SK-N-SH treated with all-trans-retinoic acid at 6 μM for 48 hours (cell line): ENCODE measurements around the gene ECI2.

Experiments
- ARNTL ChIP-seq: fragments of 450-650 bp; formaldehyde crosslinking; IDR thresholded peaks from 2 replicates; pipeline ENCODE4 v1.5.0; 2020; ENCODE audit warnings: low read depth, mild to moderate bottlenecking, moderate library complexity, borderline replicate concordance
- BACH2 ChIP-seq: fragments of 250-450 bp; sonication (Bioruptor Pico); IDR thresholded peaks from 2 replicates; pipeline ENCODE4 v1.9.0; 2021; ENCODE audit warnings: mild to moderate bottlenecking, borderline replicate concordance
- ESRRG ChIP-seq: fragments of 250-450 bp; sonication (Bioruptor Pico); IDR thresholded peaks from 2 replicates; pipeline ENCODE4 v1.6.1; 2021; ENCODE audit warnings: mild to moderate bottlenecking
- GLIS3 ChIP-seq: fragments of 250-450 bp; sonication (Bioruptor Pico); IDR thresholded peaks from 2 replicates; pipeline ENCODE4 v1.5.0; 2020; ENCODE audit warnings: mild to moderate bottlenecking, moderate library complexity
- RARB ChIP-seq: fragments of 250-450 bp; sonication (Bioruptor Pico); IDR thresholded peaks from 2 replicates; pipeline ENCODE4 v1.8.0; 2021; ENCODE audit warnings: mild to moderate bottlenecking, moderate library complexity
- TOX ChIP-seq: fragments of 250-450 bp; sonication (Bioruptor Pico); IDR thresholded peaks from 2 replicates; pipeline ENCODE4 v1.8.0; 2021; ENCODE audit warnings: mild to moderate bottlenecking, moderate library complexity, borderline replicate concordance
- ZFP3 ChIP-seq: fragments of 250-450 bp; sonication (Bioruptor Pico); IDR thresholded peaks from 2 replicates; pipeline ENCODE4 v1.5.0; 2020; ENCODE audit warnings: mild to moderate bottlenecking, moderate library complexity
- ZFP30 ChIP-seq: fragments of 450-650 bp; formaldehyde crosslinking; IDR thresholded peaks from 2 replicates; pipeline ENCODE4 v1.5.0; 2022; ENCODE audit warnings: mild to moderate bottlenecking, moderate library complexity
- ZNF70 ChIP-seq: fragments of 450-650 bp; formaldehyde crosslinking; IDR thresholded peaks from 2 replicates; pipeline ENCODE4 v1.5.0; 2020; ENCODE audit warnings: mild to moderate bottlenecking, moderate library complexity
- ZNF8 ChIP-seq: fragments of 450-650 bp; formaldehyde crosslinking; IDR thresholded peaks from 2 replicates; pipeline ENCODE4 v1.5.0; 2020; ENCODE audit warnings: mild to moderate bottlenecking, moderate library complexity
- TF ChIP-seq, protein P1 (sequence below): fragments of 250-450 bp; sonication (Bioruptor Pico); IDR thresholded peaks from 2 replicates; pipeline ENCODE4 v1.8.0; 2020; ENCODE audit warnings: mild to moderate bottlenecking, moderate library complexity, borderline replicate concordance
- TF ChIP-seq, protein P2 (sequence below): fragments of 250-450 bp; sonication (Bioruptor Pico); IDR thresholded peaks from 2 replicates; pipeline ENCODE4 v1.5.1; 2021; ENCODE audit warnings: mild to moderate bottlenecking, moderate library complexity
- TF ChIP-seq, protein P3 (sequence below): fragments of 250-450 bp; sonication (Bioruptor Pico); IDR thresholded peaks from 2 replicates; pipeline ENCODE4 v1.5.0; 2020; ENCODE audit warnings: mild to moderate bottlenecking, moderate library complexity
- TF ChIP-seq, protein P4 (sequence below): fragments of 250-450 bp; sonication (Bioruptor Pico); IDR thresholded peaks from 2 replicates; pipeline ENCODE4 v1.5.1; 2020; ENCODE audit warnings: low read depth, mild to moderate bottlenecking, moderate library complexity

DNA sequence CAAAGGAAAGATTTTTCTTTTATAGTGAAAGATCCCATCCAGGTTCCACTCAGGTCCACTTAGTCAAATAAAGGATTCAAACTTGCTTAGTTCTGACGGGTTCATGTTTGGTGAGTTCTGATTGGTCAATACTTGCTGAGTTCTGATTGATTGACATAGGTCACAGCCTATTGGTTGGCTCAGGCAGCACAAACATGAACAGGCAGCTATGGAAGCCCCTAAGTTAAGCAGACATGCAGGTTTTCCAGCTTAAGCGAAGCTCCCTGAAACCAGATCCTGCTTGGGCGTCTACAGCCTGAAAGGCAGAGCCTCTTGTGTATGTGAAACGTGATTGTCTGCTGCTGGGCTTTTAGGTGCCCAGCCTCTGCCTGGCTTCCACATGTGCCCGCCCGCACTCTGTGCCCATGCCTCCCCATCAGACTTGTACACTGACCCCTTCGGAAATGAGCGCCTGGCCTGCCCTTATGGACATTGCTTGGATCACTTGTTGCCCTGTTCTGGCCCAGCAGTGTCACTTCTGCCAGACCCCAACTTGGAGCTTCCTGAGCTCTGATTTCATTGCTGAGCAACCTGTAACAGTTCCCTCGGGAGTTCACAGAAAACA lies 45.4 kb upstream of the ECI2 start:
- TF ChIP-seq ZNF70 (no peak), GLIS3 (CRISPR knock-in tag) (no peak), BACH2 (CRISPR knock-in tag) (no peak), ZFP30 (CRISPR knock-in tag) (no peak), ESRRG (CRISPR knock-in tag) (no peak), ARNTL (no peak), TOX (CRISPR knock-in tag) (no peak), ZFP3 (CRISPR knock-in tag) (no peak), RARB (CRISPR knock-in tag) (no peak), ZNF8 (no peak)
- TF ChIP-seq, protein P1, sequence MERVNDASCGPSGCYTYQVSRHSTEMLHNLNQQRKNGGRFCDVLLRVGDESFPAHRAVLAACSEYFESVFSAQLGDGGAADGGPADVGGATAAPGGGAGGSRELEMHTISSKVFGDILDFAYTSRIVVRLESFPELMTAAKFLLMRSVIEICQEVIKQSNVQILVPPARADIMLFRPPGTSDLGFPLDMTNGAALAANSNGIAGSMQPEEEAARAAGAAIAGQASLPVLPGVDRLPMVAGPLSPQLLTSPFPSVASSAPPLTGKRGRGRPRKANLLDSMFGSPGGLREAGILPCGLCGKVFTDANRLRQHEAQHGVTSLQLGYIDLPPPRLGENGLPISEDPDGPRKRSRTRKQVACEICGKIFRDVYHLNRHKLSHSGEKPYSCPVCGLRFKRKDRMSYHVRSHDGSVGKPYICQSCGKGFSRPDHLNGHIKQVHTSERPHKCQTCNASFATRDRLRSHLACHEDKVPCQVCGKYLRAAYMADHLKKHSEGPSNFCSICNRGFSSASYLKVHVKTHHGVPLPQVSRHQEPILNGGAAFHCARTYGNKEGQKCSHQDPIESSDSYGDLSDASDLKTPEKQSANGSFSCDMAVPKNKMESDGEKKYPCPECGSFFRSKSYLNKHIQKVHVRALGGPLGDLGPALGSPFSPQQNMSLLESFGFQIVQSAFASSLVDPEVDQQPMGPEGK (CRISPR knock-in tag) = no peak
- TF ChIP-seq, protein P2, sequence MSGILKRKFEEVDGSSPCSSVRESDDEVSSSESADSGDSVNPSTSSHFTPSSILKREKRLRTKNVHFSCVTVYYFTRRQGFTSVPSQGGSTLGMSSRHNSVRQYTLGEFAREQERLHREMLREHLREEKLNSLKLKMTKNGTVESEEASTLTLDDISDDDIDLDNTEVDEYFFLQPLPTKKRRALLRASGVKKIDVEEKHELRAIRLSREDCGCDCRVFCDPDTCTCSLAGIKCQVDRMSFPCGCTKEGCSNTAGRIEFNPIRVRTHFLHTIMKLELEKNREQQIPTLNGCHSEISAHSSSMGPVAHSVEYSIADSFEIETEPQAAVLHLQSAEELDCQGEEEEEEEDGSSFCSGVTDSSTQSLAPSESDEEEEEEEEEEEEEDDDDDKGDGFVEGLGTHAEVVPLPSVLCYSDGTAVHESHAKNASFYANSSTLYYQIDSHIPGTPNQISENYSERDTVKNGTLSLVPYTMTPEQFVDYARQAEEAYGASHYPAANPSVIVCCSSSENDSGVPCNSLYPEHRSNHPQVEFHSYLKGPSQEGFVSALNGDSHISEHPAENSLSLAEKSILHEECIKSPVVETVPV (CRISPR knock-in tag) = no peak
- TF ChIP-seq, protein P3, sequence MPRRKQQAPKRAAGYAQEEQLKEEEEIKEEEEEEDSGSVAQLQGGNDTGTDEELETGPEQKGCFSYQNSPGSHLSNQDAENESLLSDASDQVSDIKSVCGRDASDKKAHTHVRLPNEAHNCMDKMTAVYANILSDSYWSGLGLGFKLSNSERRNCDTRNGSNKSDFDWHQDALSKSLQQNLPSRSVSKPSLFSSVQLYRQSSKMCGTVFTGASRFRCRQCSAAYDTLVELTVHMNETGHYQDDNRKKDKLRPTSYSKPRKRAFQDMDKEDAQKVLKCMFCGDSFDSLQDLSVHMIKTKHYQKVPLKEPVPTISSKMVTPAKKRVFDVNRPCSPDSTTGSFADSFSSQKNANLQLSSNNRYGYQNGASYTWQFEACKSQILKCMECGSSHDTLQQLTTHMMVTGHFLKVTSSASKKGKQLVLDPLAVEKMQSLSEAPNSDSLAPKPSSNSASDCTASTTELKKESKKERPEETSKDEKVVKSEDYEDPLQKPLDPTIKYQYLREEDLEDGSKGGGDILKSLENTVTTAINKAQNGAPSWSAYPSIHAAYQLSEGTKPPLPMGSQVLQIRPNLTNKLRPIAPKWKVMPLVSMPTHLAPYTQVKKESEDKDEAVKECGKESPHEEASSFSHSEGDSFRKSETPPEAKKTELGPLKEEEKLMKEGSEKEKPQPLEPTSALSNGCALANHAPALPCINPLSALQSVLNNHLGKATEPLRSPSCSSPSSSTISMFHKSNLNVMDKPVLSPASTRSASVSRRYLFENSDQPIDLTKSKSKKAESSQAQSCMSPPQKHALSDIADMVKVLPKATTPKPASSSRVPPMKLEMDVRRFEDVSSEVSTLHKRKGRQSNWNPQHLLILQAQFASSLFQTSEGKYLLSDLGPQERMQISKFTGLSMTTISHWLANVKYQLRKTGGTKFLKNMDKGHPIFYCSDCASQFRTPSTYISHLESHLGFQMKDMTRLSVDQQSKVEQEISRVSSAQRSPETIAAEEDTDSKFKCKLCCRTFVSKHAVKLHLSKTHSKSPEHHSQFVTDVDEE (CRISPR knock-in tag) = no peak
- TF ChIP-seq, protein P4, sequence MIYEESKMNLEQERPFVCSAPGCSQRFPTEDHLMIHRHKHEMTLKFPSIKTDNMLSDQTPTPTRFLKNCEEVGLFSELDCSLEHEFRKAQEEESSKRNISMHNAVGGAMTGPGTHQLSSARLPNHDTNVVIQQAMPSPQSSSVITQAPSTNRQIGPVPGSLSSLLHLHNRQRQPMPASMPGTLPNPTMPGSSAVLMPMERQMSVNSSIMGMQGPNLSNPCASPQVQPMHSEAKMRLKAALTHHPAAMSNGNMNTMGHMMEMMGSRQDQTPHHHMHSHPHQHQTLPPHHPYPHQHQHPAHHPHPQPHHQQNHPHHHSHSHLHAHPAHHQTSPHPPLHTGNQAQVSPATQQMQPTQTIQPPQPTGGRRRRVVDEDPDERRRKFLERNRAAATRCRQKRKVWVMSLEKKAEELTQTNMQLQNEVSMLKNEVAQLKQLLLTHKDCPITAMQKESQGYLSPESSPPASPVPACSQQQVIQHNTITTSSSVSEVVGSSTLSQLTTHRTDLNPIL = no peak
